Suprapubic skin (tissue), 3 donors: ENCODE data around the gene GALNT2.

Experiments used
- CTCF ChIP-seq, 2 donors: fragments of 200-600 bp in 1 of 2; fragments of 450-650 bp in 1 of 2; sonication (generic) in 1 of 2; IDR thresholded peaks; one replicate each; pipeline ENCODE4 v1.5.1; 2016 to 2019; ENCODE audit warnings: antibody characterized with exemption in 2 of 2, mild to moderate bottlenecking in 1 of 2, moderate library complexity in 1 of 2
- EP300 ChIP-seq: sonication (generic); formaldehyde crosslinking; IDR thresholded peaks from one replicate; pipeline ENCODE4 v1.6.1; 2017; ENCODE audit warnings: antibody characterized with exemption
- POLR2A ChIP-seq, 2 donors: fragments of 450-650 bp; IDR thresholded peaks; one replicate each; pipeline ENCODE4 v1.6.1; 2017; ENCODE audit warnings: antibody characterized with exemption in 2 of 2, mild to moderate bottlenecking in 2 of 2, moderate library complexity in 2 of 2

GRCh38 chr1:230135726-230136125, 68.7 kb downstream of the GALNT2 start:
- TF ChIP-seq POLR2A (IDR thresholded peaks at IDR 0.05) (no peak), CTCF (IDR thresholded peaks at IDR 0.05) (no peak), EP300 (no peak)
